ENCODE data around the gene USP2. TPM values are rescaled to one million over a fixed set of nuclear protein-coding genes. Genes with fewer than 3 reads are reported as not detected.
"Not testable (repeated sequence)": the region's sequence is repeated elsewhere in the genome, so short reads cannot be mapped to it uniquely, and the experiment has no call there.

USP2 gene
- total RNA-seq, 1 donor from 2014 or later = 2.6 TPM

DNA sequence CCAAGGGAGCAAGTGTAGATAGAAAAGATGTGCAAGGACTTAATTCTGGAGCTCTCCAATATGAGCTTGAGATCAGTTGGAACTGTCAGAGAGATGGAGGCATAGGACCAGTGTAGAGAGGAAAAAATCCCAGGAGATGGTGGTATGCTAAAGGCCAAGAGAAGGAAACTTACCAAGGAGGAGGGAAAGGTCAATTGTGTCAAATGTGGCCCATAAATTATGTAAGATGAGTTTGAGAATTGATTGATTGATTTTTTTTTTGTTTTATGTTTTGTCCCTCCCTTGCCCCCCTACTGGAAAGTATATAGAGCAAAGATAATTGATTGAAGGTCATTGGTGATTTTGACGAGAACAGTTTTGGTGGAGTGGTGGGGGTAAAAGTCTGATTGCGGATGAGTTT lies 2.8 kb upstream of the USP2 start:
- no peaks in the 10 kb centered on the region for H3K27me3 Mint-ChIP-seq (ENCODE audit: unreplicated experiment)
- H3K4me1 Mint-ChIP-seq (ENCODE audit: low read depth, unreplicated experiment) = no peaks in the 10 kb centered on the region
- H3K27ac Mint-ChIP-seq (ENCODE audit: unreplicated experiment) = no peak overlapping the region
- no peak for DNase-seq
- H3K4me3 Mint-ChIP-seq (ENCODE audit: unreplicated experiment) = no peak overlapping the region
- TF ChIP-seq, protein P1, sequence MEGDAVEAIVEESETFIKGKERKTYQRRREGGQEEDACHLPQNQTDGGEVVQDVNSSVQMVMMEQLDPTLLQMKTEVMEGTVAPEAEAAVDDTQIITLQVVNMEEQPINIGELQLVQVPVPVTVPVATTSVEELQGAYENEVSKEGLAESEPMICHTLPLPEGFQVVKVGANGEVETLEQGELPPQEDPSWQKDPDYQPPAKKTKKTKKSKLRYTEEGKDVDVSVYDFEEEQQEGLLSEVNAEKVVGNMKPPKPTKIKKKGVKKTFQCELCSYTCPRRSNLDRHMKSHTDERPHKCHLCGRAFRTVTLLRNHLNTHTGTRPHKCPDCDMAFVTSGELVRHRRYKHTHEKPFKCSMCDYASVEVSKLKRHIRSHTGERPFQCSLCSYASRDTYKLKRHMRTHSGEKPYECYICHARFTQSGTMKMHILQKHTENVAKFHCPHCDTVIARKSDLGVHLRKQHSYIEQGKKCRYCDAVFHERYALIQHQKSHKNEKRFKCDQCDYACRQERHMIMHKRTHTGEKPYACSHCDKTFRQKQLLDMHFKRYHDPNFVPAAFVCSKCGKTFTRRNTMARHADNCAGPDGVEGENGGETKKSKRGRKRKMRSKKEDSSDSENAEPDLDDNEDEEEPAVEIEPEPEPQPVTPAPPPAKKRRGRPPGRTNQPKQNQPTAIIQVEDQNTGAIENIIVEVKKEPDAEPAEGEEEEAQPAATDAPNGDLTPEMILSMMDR (IDR thresholded peaks at IDR 0.05; ENCODE audit: partially characterized antibody, unreplicated experiment) = no peak
- no peaks in the 10 kb centered on the region for H3K36me3 Mint-ChIP-seq (ENCODE audit: unreplicated experiment)
- no peaks in the 10 kb centered on the region for H3K9me3 Mint-ChIP-seq (ENCODE audit: unreplicated experiment)

DNA sequence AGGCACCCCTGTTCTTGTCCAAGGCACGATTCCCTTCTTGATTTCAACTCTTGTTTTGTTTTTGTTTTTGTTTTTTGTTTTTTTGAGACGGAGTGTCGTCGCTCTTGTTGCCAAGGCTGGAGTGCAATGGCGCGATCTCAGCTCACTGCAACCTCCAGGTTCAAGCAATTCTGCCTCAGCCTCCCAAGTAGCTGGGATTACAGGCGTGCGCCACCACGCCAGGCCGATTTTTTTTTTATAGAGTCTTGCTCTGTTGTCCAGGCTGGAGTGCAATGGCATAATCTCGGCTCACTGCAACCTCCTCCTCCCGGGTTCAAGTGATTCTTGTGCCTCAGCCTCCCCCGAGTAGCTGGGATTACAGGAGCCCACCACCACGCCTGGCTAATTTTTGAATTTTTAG lies 1.0 kb upstream of the USP2 start:
- H3K36me3 Mint-ChIP-seq (ENCODE audit: unreplicated experiment); DNase-seq; H3K27ac Mint-ChIP-seq (ENCODE audit: unreplicated experiment); H3K27me3 Mint-ChIP-seq (ENCODE audit: unreplicated experiment); H3K4me1 Mint-ChIP-seq (ENCODE audit: low read depth, unreplicated experiment); H3K4me3 Mint-ChIP-seq (ENCODE audit: unreplicated experiment); H3K9me3 Mint-ChIP-seq (ENCODE audit: unreplicated experiment): not testable (repeated sequence)

DNA sequence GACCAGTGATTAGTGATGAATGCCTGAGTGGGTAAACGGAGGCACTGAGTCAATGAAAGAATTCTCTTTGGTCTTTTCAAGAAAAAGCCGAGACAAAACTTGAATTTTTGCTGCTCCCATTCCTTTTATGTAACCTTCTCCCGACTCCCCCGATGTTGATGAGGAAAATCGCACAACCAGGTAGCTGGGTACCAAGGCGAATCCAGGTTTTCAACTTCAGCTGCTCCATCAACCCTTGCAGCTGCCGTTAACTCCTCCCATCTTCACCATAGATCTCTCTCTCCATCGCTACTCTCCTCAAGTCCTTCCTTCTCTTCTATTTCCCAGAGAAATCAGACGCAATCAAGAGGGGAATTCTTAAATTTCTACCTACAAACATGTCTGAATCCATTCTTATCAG lies 611 bp upstream of the USP2 start:
- no peaks in the 10 kb centered on the region for H3K9me3 Mint-ChIP-seq (ENCODE audit: unreplicated experiment)
- no peak for DNase-seq
- no peaks in the 10 kb centered on the region for H3K36me3 Mint-ChIP-seq (ENCODE audit: unreplicated experiment)
- H3K4me1 Mint-ChIP-seq (ENCODE audit: low read depth, unreplicated experiment) = no peaks in the 10 kb centered on the region
- no peak overlapping the region for H3K27ac Mint-ChIP-seq (ENCODE audit: unreplicated experiment)
- H3K27me3 Mint-ChIP-seq (ENCODE audit: unreplicated experiment) = no peaks in the 10 kb centered on the region
- no peak overlapping the region for H3K4me3 Mint-ChIP-seq (ENCODE audit: unreplicated experiment)
- TF ChIP-seq, protein P1 (IDR thresholded peaks at IDR 0.05; ENCODE audit: partially characterized antibody, unreplicated experiment) = no peak

DNA sequence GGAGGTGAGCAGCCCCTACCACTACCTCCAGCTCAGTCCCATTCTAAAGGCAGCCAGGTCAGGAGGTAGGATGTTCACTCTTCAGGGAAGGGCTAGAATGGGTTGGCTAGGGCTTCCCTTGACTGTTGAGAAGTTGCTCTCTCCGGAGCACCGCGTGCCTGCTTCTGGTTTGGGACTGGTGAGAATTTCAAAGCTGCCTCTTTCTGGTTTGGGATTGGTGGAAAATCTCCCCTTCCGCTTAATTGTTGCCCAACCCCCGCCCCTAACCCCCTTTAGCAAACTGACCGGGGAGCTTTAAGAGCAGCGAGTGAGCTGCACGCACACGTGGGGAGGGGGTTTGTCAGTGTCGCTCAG lies 686 bp downstream of the USP2 start:
- no peak overlapping the region for H3K4me3 Mint-ChIP-seq (ENCODE audit: unreplicated experiment)
- peaks cover 2% of the 10 kb centered on the region for H3K27me3 Mint-ChIP-seq (ENCODE audit: unreplicated experiment)
- H3K27ac Mint-ChIP-seq (ENCODE audit: unreplicated experiment) = no peak overlapping the region
- no peaks in the 10 kb centered on the region for H3K9me3 Mint-ChIP-seq (ENCODE audit: unreplicated experiment)
- TF ChIP-seq, protein P1 (IDR thresholded peaks at IDR 0.05; ENCODE audit: partially characterized antibody, unreplicated experiment) = no peak
- peaks cover 4% of the 10 kb centered on the region for H3K4me1 Mint-ChIP-seq (ENCODE audit: low read depth, unreplicated experiment)
- DNase-seq = no peak
- no peaks in the 10 kb centered on the region for H3K36me3 Mint-ChIP-seq (ENCODE audit: unreplicated experiment)

DNA sequence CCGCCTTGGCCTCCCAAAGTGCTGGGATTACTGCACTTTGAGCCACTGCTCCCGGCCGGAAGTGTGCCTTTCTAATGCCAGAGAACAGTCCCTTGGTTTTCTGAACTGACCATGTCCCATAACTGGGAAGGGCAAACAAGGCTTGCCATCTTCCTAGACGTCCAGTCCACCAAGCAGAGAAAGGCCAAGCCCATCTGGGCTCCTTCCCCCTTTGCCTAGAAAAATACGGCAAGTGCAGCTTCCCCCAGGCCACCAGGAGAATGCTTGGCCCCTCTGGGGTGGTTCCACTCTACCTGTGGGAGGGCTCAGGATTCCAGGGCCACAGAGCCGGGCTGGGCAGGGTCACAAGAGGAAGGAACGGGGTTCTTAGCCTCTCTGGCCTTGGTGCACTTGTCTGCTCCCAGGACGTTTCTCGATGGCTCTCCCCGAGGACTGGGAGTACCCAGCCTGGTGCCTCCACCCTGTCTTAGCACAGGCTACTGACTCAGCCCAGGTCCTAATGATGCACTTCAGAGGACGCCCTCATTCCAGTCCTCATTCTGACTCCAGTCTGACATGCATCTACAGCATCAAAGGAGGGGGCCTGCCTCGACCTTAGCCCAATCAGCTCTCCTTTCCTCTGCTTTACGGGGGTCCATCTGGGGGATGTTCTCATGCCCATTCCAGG lies 1.2 kb downstream of the USP2 start:
- Mint-ChIP-seq H3K27me3 (ENCODE audit: unreplicated experiment) (peaks cover 2% of the 10 kb centered on the region), H3K36me3 (ENCODE audit: unreplicated experiment) (no peaks in the 10 kb centered on the region), H3K27ac (ENCODE audit: unreplicated experiment) (no peak overlapping the region), H3K4me1 (ENCODE audit: low read depth, unreplicated experiment) (peaks cover 4% of the 10 kb centered on the region), H3K4me3 (ENCODE audit: unreplicated experiment) (no peak overlapping the region), H3K9me3 (ENCODE audit: unreplicated experiment) (no peaks in the 10 kb centered on the region)
- TF ChIP-seq, protein P1 (IDR thresholded peaks at IDR 0.05; ENCODE audit: partially characterized antibody, unreplicated experiment) = no peak
- no peak for DNase-seq
